Measurements from ENCODE around the gene SLC8A3.

Gene SLC8A3

DNA sequence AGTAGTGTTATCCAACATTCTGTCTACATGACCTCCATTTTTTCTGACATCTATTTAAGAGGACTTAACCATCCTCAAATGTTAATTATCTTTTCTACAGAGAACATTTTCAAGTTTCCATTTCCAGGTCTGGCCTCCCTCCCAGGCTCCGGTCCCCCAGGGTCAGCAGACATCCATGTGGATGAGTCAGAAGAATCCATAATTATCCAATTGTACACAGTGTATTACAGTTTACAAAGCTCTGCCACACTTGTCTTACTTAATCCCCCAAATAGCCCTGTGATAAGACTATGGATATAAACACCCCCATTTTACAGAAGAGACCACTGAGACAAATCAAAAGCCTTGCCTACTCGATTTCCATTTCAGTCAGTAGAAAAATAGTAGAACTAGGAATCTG lies 65.0 kb downstream of the SLC8A3 start:
- no peak for FAIRE-seq
- TF ChIP-seq POLR2A (IDR thresholded peaks at IDR 0.05; ENCODE audit: low read depth, low read length), result no peak
- DNase-seq (ENCODE audit: insufficient read length, low spot score), result no peak

GRCh38 chr14:70121521-70121920 lies 67.2 kb downstream of the SLC8A3 start:
- no peak for DNase-seq (ENCODE audit: insufficient read length, low spot score)
- TF ChIP-seq POLR2A (IDR thresholded peaks at IDR 0.05; ENCODE audit: low read depth, low read length), result no peak
- no peak for FAIRE-seq

DNA sequence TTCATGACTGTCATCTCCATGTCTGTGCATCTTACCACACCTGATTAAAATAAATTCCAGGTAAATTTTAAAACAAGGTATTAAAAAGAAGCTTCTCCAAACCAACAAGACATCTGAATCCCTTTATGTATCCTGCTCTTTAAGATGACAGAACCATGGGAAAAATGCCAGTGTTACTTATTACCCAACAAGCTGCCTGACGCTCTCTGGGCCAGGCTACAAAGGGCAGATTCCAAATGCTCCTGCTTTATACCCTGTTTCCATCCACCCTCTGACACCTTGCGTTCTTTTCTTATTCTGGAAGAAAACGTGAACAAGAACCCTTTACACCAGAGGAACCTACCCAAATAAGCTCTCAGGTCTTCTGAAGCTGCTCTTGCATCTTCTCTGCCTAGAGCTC lies 70.7 kb downstream of the SLC8A3 start:
- FAIRE-seq, result no peak
- no peak for DNase-seq (ENCODE audit: insufficient read length, low spot score)
- TF ChIP-seq POLR2A (IDR thresholded peaks at IDR 0.05; ENCODE audit: low read depth, low read length), result no peak

DNA sequence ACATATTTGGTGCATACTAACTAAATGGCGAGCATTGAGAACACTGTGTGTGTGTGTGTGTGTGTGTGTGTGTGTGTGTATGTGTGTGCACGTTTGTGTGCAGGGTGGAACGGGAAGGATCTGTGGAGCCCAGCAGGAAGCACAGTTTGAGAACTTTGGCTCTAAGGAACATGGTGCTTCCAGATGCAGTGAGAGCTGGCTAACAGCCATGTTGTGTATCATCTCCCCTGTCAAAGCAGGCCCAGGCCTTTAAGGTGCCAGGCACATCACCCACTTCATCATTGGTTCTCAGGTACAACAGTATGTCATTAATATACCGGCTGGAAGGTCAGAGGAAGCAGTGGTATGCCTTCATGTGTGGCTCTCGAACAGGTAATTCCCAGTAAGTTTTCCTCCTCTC lies 72.5 kb downstream of the SLC8A3 start:
- FAIRE-seq, result no peak
- DNase-seq (ENCODE audit: insufficient read length, low spot score), result no peak
- TF ChIP-seq POLR2A (IDR thresholded peaks at IDR 0.05; ENCODE audit: low read depth, low read length), result no peak

GRCh38 chr14:70114621-70115156 lies 74.1 kb downstream of the SLC8A3 start:
- TF ChIP-seq POLR2A (IDR thresholded peaks at IDR 0.05; ENCODE audit: low read depth, low read length), result no peak
- DNase-seq (ENCODE audit: insufficient read length, low spot score) (no peak), FAIRE-seq (no peak)

DNA sequence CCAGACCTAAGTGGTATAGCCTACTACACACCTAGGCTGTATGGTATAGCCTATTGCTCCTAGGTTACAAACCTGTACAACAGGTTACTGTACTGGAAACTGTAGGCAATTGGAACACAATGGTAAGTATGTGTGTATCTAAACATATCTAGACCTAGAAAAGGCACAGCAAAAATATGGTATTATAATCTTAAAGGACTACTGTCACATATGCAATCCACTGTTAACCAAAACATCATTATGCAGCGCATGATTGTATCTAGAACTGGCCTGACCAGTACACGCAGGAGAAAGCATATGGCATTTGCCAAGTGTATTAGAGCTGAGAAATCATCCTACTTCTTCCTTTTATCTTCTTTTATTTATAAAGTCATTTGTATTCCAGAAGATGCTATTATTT lies 75.5 kb downstream of the SLC8A3 start:
- TF ChIP-seq POLR2A (IDR thresholded peaks at IDR 0.05; ENCODE audit: low read depth, low read length), result no peak
- FAIRE-seq (no peak), DNase-seq (ENCODE audit: insufficient read length, low spot score) (no peak)

DNA sequence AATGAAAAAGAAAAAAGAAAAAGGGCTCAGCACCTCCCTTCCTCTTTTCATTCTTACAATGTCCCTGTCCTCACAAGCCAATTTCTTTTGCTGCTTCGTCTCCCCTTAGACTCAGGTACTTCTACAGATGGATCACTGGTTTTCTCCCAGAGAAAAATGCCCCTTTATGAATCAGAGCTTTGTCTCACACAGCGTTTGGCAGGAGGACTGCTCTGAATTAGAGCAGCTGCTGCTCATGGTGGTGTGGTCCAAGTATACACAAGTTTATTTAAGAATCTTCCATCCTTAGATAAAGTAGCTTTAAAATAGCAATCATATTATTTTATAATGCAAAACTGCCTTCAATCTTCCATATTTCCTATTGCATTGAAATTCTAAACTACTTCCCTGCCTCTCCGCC lies 80.3 kb downstream of the SLC8A3 start:
- FAIRE-seq (no peak), DNase-seq (ENCODE audit: insufficient read length, low spot score) (no peak)
- no peak for TF ChIP-seq POLR2A (IDR thresholded peaks at IDR 0.05; ENCODE audit: low read depth, low read length)

- DNase-seq (ENCODE audit: insufficient read length, low spot score) (no peak), FAIRE-seq (no peak)
- TF ChIP-seq POLR2A (IDR thresholded peaks at IDR 0.05; ENCODE audit: low read depth, low read length), result no peak
Measured at GRCh38 chr14:70107309-70107708, 81.4 kb downstream of the SLC8A3 start.

- TF ChIP-seq POLR2A (IDR thresholded peaks at IDR 0.05; ENCODE audit: low read depth, low read length), result no peak
- DNase-seq (ENCODE audit: insufficient read length, low spot score) (no peak), FAIRE-seq (no peak)
Measured at GRCh38 chr14:70100071-70100470, 88.7 kb downstream of the SLC8A3 start.

- FAIRE-seq (no peak), DNase-seq (ENCODE audit: insufficient read length, low spot score) (no peak)
- TF ChIP-seq POLR2A (IDR thresholded peaks at IDR 0.05; ENCODE audit: low read depth, low read length), result no peak
Measured at GRCh38 chr14:70098250-70098809, 90.4 kb downstream of the SLC8A3 start.

DNA sequence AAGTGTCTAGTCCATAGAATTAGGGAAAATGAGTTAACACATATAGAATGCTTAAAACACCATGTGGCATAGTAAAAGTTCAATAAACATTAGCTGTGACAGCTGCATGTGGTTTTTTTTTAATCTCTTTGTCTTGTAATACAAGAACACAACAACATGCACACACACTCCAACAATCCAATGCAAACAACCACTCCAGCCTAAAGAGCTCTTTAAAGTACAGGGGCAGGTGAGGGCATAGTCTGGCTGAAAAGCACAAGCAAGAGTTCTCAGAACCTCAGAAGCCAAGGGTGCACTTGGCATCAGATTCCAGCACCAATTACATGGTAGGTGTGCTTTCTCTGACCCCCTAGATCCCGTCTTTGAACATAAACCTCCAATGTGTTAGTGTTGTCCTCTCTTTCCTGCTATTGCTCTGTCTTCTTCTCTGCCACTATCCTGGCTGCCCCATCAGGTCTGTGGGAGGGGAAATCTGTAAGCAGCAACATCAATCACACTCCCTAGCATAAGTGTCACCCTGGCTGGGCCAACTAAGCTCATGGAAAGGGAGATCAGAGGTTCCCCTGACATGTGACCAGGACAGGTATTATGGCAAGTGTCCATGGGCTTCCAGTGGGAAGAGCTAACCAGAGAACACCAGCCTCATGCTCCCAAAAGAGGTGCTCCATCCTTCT lies 91.0 kb downstream of the SLC8A3 start:
- FAIRE-seq, result no peak
- no peak for TF ChIP-seq POLR2A (IDR thresholded peaks at IDR 0.05; ENCODE audit: low read depth, low read length)
- no peak for DNase-seq (ENCODE audit: insufficient read length, low spot score)

- TF ChIP-seq POLR2A (IDR thresholded peaks at IDR 0.05; ENCODE audit: low read depth, low read length), result no peak
- DNase-seq (ENCODE audit: insufficient read length, low spot score) (no peak), FAIRE-seq (no peak)
Measured at GRCh38 chr14:70096866-70097265, 91.9 kb downstream of the SLC8A3 start.

DNA sequence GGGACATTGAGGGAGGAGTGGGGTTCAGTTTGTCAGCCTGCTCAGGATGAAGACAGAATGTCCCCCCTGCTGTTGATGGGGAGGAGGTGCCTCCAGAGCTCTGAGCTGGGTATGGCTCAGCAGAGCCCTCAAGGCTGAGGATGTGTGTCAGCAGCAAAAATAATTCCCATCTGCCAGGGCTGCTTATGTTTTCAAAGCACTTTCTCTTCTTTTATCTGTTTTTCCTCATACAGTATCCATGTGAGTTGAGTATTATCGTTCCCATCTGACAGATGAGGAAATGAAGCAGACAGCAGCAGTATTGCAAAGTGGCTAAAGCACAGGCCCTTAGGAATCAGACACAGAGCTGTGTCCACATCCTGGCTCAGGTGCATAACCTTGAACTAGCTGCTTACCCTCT lies 94.1 kb downstream of the SLC8A3 start:
- FAIRE-seq (no peak), DNase-seq (ENCODE audit: insufficient read length, low spot score) (no peak)
- TF ChIP-seq POLR2A (IDR thresholded peaks at IDR 0.05; ENCODE audit: low read depth, low read length), result no peak

GRCh38 chr14:70094106-70094505 lies 94.6 kb downstream of the SLC8A3 start:
- no peak for TF ChIP-seq POLR2A (IDR thresholded peaks at IDR 0.05; ENCODE audit: low read depth, low read length)
- DNase-seq (ENCODE audit: insufficient read length, low spot score) (no peak), FAIRE-seq (no peak)

DNA sequence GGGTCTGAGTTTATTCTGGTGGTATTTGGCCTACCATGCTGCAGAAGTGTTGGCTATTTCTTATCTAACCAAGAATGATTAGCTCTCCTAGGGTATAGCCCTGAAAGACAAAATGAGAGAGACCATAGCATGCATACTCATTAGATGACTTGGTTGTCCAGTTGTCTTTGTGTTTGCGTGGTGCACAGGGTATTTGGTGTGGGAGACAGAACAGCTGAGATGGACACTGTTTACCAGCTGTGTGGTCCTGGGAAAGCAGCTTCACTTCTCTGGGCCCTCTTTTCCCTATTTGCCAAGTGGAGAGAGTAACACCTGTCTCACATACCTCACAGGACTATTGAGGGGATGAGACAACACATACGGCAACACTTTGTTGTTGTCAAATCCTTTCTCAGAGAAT lies 95.6 kb downstream of the SLC8A3 start:
- DNase-seq (ENCODE audit: insufficient read length, low spot score) (no peak), FAIRE-seq (no peak)
- TF ChIP-seq POLR2A (IDR thresholded peaks at IDR 0.05; ENCODE audit: low read depth, low read length), result no peak
